DLD1 (cell line): ENCODE measurements around the gene ETV7.
"Not testable (repeated sequence)": the region's sequence is repeated elsewhere in the genome, so short reads cannot be mapped to it uniquely, and the experiment has no call there.

Experiments
- in situ Hi-C: cut with HindIII; loops from 2 replicates; pipeline ENCODE4 v1.10.0; 2017; ENCODE audit warnings: low sequenced_read_pairs

ETV7 gene

DNA sequence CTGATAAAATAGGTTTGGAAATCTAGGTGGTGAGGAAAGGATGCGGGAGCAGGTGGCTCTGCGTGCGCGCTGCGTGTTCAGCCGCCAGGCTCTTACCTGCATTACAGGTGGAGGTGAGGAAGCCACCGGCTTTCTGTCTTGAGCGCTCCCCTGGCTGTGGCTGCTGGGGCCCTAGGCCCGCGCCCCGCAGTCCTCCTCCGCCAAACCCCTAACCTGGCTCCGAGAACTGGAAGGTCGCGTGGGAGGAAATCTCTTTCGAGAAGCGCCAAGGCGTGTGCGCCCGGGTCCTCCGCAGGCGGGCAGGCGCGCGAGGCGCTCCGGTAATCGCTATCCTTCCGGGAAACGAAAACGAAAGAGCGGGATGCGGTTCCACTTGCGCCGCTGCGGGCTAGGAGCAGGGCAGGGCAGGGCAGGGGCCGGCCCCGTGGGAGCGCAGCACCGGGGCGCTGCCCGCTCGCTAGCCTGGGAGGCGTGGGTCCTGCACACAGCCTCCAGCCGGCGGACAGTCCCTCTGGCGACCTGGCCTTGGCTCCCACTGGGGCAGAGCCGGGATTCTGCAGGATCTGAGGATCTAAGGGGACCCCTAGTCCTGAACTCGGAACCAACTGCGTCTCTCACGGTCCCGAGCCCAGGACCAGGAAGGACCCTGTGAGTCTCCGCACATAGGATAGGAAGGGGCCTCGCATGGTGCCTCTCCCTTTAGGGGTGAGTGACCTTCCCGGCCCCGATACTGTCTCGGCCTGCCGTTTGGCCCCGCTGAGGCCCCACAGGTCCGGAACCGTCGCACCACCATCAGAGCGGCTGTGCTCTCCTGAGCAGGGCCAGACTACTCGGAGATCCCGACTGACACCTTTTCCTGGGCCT, at the start of gene ETV7:
TSS of gene ETV7 (minus strand) at position 230 of the 864 bp plus-strand sequence. CDS start at position 102, 128 bp downstream.
- in situ Hi-C loops, result loop anchor here (25.0 kb wide), 1 partner anchor 100 kb away; no protein-coding TSS in a partner anchor

- in situ Hi-C loops, result no loop called here
These were observed 49.0 kb upstream of the ETV7 start for GRCh38 chr6:36436466-36436865.

DNA sequence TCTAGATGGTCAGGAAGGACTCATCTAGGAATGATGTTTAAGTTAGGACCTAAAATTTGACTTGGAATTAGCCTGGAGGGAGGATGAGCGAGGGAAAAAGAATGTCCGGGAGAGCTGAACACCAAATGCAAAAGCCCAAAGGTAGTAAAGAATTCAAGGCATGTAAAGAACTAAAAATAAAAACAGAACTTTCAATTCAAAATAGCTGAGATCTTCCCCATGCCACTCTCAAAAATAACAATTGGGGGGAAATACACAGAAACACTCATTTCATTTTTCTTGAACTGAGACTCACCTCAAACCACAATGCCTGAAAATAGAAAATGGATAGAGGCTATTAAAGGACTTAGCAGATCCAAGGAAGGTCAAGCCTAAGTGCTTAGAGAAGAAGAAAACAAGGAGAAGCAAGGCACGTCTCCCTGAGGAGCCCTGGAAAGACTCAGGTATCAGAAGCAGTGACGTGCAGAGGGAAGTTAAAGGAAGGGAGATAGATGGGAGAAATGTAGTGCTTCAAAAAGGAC, 44.7 kb upstream of the ETV7 start:
- in situ Hi-C loops, result no loop called here

DNA sequence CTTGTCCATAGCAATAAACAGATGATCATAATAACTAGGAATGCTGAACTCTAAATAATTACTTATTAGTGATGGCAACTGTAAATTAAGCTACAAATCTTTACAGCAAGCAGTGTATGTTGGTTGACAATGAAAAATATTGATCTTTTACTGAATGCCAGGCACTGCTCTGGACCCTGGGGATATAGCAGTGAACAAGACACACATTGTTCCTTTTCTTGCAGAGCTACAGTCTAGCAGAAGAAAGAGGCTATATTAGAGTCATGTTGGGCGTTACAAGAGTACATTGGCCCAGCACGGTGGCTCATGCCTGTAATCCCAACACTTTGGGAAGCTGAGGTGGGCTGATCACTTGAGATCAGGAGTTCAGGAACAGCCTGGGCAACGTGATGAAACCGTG, 43.7 kb upstream of the ETV7 start:
- in situ Hi-C loops, result no loop called here

- in situ Hi-C loops, result no loop called here
These were observed 42.9 kb upstream of the ETV7 start for GRCh38 chr6:36430351-36430750.

DNA sequence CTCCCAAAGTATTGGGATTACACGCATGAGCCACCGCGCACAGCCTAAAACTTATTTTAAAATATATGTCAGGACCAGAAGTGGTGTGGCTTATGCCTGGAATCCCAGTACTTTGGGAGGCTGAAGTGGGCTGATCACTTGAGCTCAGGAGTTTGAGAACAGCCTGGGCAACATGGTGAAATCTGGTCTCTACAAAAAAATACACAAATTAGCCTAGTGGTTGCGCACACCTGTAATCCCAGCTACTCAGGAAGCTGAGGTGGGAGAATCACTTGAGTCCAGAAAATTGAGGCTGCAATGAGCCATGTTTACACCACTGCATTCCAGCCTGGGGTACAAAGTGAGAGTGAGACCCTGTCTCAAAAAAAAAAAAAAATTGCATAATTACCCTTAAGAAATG, 41.4 kb upstream of the ETV7 start:
- in situ Hi-C loops, result no loop called here

DNA sequence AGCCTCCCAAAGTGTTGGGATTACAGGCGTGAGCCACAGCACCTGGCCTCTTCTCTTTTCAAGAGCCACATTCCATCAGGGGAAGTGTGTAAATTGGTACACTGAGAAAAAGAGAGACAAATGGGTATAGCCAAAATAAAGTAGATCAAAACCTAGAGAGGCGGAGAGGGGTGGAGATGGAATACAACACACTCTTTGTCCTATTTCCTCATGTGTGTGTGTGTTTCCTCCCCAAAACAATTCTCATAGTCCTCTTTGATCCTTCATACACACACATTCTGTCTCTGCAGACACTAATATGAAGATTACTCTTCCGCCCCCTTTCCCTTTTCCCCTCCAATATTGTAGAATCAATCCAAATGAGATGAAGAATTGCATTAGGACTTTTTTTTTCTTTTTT, 39.2 kb upstream of the ETV7 start:
- in situ Hi-C loops, result no loop called here

DNA sequence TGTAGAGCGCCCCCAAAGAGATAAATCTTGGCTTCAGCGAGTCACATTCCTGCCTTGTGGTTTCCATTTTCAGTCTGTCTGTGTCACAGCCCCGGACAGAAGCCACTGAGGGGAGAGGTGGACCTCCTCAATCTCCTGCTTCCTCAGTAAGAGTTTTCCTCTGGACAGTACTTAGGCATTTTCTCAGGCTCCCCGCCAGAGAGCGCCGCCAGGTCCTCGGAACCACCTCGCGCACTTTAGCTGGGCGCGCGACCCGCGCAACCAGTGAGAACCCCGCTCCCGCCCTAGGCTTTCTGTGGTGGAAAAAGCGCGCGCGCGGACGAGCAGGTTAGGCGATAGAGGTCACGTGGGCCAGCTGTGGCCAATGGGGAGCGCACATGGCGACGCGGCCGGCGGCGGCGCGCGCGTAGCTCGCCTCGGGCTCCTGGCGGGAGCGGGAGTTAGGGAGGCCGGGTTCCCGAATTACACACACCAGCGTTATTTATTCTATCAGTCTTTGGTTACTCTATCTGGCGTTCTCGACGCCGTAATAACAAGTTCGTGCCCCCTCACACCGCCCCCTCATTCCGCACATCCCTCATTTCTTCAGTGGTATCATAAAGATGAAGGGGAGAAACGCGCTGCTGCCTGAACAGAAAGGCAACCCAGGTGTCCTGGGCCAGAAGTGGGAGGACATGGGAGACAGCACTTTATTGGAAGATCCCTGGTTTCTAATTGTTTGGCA, 35.8 kb upstream of the ETV7 start:
- in situ Hi-C loops, result no loop called here

DNA sequence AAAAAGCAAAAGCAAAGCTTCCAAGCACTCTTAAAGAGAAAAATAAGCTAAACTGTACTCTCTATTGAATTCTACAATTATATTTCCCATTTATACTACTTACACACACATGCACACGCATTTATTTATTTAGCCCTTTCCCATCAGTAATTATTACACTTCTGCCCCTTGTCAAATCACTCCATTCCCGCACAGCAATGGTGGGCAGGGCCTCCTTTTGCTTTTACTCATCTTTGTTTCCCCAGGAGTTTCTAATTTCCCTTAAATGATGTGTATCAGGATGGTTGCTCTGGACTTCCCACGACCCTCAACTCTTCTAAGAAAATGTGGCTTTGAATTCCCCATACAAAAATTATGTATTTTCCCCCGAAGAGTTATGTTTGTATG, 35.2 kb upstream of the ETV7 start:
- in situ Hi-C loops, result no loop called here

DNA sequence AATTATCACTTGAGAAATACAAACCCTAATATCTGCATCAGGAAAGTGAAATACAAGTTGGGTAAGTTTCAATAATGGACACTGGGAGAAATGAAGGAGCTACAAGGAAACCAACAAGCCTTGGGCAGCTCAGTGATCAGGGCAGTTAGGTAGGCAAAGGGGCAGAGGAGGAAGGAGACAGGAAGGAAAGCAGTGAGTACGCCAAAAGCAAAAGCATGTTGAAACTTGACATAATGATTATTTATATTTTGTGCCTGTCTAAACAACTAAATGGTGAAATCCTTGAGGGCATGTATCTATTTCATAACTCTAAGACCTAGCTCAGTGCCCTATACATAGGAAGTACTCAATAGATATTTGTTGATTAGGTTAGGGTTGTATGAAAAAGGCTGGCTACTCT, 31.8 kb upstream of the ETV7 start:
- in situ Hi-C loops, result no loop called here

GRCh38 chr6:36418558-36418957, 31.1 kb upstream of the ETV7 start:
- in situ Hi-C loops, result no loop called here

GRCh38 chr6:36414481-36414880, 27.0 kb upstream of the ETV7 start:
- in situ Hi-C loops, result no loop called here

DNA sequence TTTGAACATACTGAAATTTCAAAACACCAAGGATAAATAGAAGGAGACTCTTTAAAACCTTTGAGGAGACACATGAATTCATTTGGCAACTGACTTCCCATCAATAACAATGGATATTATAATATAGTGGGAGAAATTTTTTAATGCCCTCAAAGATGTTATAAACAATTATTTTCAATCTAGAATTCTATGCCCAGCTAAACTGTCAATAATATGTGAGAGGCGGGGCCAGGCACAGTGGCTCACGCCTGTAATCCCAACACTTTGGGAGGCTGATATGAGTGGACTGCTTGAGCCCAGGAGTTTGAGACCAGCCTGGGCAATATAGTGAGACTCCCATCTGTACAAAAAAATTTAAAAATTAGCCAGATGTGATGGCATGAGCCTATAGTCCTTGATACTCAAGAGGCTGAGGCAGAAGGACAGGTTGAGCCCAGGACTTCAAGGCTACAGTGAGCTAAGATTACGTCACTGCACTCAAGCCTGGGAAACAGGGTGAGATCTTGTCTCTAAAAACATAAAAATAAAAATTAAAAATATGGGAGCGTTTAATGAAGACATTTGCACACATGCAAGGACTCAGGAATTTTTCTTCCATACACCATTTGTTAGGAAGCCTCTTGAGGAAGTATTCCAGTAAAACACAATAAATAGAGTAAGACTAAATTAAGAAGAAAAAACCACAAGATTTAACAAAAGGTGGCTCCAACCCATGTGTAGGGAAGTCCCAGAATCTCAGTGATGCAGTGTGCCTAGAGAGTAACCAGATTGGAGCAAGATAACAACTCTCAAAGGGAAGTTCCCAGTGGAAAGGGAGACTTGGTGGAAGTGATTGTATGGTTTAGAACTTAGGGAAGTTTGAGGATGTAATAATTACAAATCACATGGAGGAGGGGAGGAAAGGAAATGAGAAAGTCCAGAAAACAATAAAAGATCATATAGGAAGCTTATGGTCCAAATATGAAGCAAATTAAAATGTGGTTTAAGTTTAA, 26.3 kb upstream of the ETV7 start:
- in situ Hi-C loops, result no loop called here

DNA sequence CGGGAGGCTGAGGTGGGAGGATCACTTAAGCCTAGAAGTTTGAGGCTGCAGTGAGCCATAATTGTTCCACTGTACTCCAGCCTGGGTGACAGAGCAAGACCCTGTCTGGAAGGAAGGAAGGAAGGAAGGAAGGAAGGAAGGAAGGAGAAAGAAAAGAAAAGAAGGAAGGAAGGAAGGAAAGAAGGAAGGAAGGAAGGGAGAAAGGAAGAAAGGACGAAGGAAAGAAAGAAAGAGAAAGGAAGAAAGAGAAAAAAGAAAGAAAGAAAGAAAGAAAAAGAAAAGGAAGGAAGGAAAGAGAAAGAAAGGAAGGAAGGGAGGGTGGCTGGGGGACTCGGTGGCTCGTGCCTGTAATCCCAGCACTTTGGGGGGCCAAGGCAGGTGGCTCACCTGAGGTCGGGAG, 22.2 kb upstream of the ETV7 start:
- in situ Hi-C loops, result not testable (repeated sequence)

GRCh38 chr6:36404164-36404563, 16.7 kb upstream of the ETV7 start:
- in situ Hi-C loops, result no loop called here

DNA sequence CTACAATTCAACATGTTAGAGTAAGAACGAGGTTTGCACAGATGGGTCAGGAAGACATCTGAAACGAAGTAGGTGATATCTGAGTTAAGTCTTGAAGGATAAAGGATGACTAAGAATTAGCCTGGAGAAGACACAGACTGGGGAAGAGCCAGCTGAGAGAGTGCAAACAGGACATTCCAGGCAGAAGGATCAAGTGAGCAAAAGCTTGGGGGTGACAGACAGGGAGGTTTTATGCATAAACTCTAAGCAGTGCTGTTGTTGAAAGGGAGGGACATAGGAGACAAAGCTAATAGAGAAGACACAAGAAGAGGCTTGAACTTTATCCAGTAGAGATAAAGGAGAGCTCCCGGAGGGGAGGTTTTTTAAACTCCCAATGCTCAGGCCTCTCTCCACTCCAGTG, 15.0 kb upstream of the ETV7 start:
- in situ Hi-C loops, result no loop called here

DNA sequence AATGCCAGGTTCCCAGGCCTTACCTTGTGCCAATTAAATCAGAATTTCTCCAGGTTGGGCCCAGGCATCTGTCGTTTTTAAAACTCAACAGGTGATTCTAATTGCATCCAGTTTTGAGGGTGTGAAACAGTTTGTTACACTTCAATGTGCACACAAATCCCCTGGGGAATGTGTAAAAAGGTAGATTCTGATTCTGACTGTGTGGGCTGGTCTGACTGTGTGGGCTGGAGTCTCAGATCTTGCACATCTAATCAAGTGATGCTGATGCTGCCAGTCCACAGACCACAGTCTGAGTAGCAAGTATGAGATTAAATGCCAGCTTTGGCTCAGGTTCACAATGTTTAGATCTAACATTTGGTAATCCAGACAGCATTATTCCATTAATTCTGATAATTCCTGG, 12.5 kb upstream of the ETV7 start:
- in situ Hi-C loops, result loop anchor here (25.0 kb wide), 1 partner anchor 113 kb away; no protein-coding TSS in a partner anchor

DNA sequence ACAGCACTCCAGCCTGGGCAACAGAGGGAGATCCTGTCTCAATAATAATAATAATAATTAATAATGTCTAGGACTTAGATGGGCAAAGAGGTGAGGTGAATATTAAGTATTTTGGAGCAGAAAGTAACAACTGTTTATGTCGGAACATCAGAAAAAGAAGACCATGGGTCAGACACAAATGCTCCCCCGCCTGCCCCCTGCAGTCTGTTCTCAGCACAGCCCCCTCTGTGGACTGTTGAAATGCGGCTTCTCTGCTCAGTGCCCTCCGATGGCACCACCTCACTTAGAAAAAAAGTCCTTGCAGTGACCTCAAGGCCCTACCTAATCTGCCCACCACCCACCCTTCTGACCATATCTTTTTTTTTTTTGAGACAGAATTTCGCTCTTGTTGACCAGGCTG, 5.2 kb upstream of the ETV7 start:
- in situ Hi-C loops, result loop anchor here (25.0 kb wide), 1 partner anchor 105 kb away; no protein-coding TSS in a partner anchor

- in situ Hi-C loops, result loop anchor here (25.0 kb wide), 1 partner anchor 102 kb away; no protein-coding TSS in a partner anchor
These were observed 1.9 kb upstream of the ETV7 start for GRCh38 chr6:36389353-36389752.
